CD14-positive monocyte (primary cell): ENCODE measurements around the gene TSPAN5. TPM values are rescaled to one million over a fixed set of nuclear protein-coding genes. Genes with fewer than 3 reads are reported as not detected.

Experiments used
- DNase-seq, 3 donors: peaks; one replicate each; pipeline ENCODE4 v3.0.0-alpha.2; 2011 to 2022
- H2AFZ ChIP-seq: 2 replicates; pipeline ENCODE4 v1.6.0; 2012; ENCODE audit warnings: mild to moderate bottlenecking, low read depth, low read length, inconsistent platforms; ENCODE audit not compliant: insufficient read depth, poor library complexity, severe bottlenecking
- H3K27ac ChIP-seq, 2 donors: 1 replicate in 1 of 2; 2 replicates in 1 of 2; pipeline ENCODE4 v1.5.1; 2012 to 2013; ENCODE audit warnings: low read length in 2 of 2, control low read depth in 1 of 2, inconsistent platforms in 1 of 2, low read depth in 1 of 2, mild to moderate bottlenecking in 1 of 2
- H3K27me3 ChIP-seq, 2 donors: one replicate each; pipeline versions ENCODE4 v1.6.0 to v1.6.1; 2011 to 2013; ENCODE audit warnings: low read length in 2 of 2; ENCODE audit not compliant: control insufficient read depth in 2 of 2, insufficient read depth in 2 of 2
- H3K36me3 ChIP-seq, 2 donors: replicated peaks in 1 of 2; 1 replicate in 1 of 2; 2 replicates in 1 of 2; pipeline versions ENCODE4 v1.5.1 to v1.6.1; 2012 to 2013; ENCODE audit warnings: low read length in 2 of 2, control low read depth in 1 of 2, inconsistent platforms in 1 of 2, mild to moderate bottlenecking in 1 of 2; ENCODE audit not compliant: insufficient read depth in 2 of 2, control insufficient read depth in 1 of 2
- H3K4me1 ChIP-seq, 2 donors: 1 replicate in 1 of 2; 2 replicates in 1 of 2; pipeline versions ENCODE4 v1.5.1 to v1.6.1; 2012 to 2013; ENCODE audit warnings: low read length in 2 of 2, control low read depth in 1 of 2, inconsistent platforms in 1 of 2, mild to moderate bottlenecking in 1 of 2, moderate library complexity in 1 of 2; ENCODE audit not compliant: insufficient read depth in 2 of 2, control insufficient read depth in 1 of 2
- H3K4me2 ChIP-seq: replicated peaks from 2 replicates; pipeline ENCODE3; 2012; ENCODE audit warnings: low read length, moderate library complexity, mild to moderate bottlenecking; ENCODE audit not compliant: poor library complexity, severe bottlenecking; ENCODE audit errors: extremely low read depth
- H3K4me3 ChIP-seq, 3 experiments: fragments of 200-600 bp in 1 of 3; sonication (generic) in 1 of 3; replicated peaks in 1 of 3; 1 replicate in 2 of 3; 2 replicates in 1 of 3; pipeline ENCODE4 v1.5.1; 2011 to 2013; ENCODE audit warnings: low read length in 3 of 3, mild to moderate bottlenecking in 3 of 3, control low read depth in 2 of 3, low read depth in 2 of 3, inconsistent platforms in 1 of 3, moderate library complexity in 1 of 3
- H3K79me2 ChIP-seq: 2 replicates; pipeline ENCODE4 v1.6.0; 2012; ENCODE audit warnings: mild to moderate bottlenecking, control low read depth, inconsistent platforms, low read length, moderate library complexity; ENCODE audit not compliant: insufficient read depth
- H3K9ac ChIP-seq: 2 replicates; pipeline ENCODE4 v1.6.0; 2017; ENCODE audit warnings: low read length, mild to moderate bottlenecking; ENCODE audit not compliant: insufficient read depth, poor library complexity, severe bottlenecking
- H3K9me3 ChIP-seq, 2 donors: replicated peaks in 1 of 2; 1 replicate in 1 of 2; 2 replicates in 1 of 2; pipeline versions ENCODE4 v1.5.1 to v1.6.1; 2012 to 2013; ENCODE audit warnings: low read length in 2 of 2, control low read depth in 1 of 2; ENCODE audit not compliant: control insufficient read depth in 1 of 2, insufficient read depth in 1 of 2
- H4K20me1 ChIP-seq: 2 replicates; pipeline ENCODE4 v1.6.0; 2012; ENCODE audit warnings: mild to moderate bottlenecking, low read length, control low read depth, moderate library complexity; ENCODE audit not compliant: insufficient read depth
- H3K27ac Mint-ChIP-seq, 7 donors: one replicate each; pipeline ENCODE4 v1.8.0; 2020; ENCODE audit warnings: mild to moderate bottlenecking in 7 of 7, mixed read lengths in 7 of 7, moderate library complexity in 6 of 7, inconsistent platforms in 2 of 7
- H3K27me3 Mint-ChIP-seq, 3 donors: one replicate each; pipeline ENCODE4 v1.8.0; 2021 to 2022; ENCODE audit warnings: low read depth in 3 of 3, mild to moderate bottlenecking in 3 of 3, mixed read lengths in 3 of 3, moderate library complexity in 3 of 3, inconsistent platforms in 1 of 3
- H3K36me3 Mint-ChIP-seq, 2 donors: one replicate each; pipeline ENCODE4 v1.8.0; 2020; ENCODE audit warnings: mixed read lengths in 2 of 2, inconsistent platforms in 1 of 2, mild to moderate bottlenecking in 1 of 2
- H3K4me1 Mint-ChIP-seq: one replicate; pipeline ENCODE4 v1.8.0; 2020; ENCODE audit warnings: mild to moderate bottlenecking, mixed read lengths
- H3K4me3 Mint-ChIP-seq, 2 donors: one replicate each; pipeline ENCODE4 v1.8.0; 2020; ENCODE audit warnings: mild to moderate bottlenecking in 2 of 2, mixed read lengths in 2 of 2, moderate library complexity in 1 of 2
- H3K9me3 Mint-ChIP-seq, 7 donors: one replicate each; pipeline ENCODE4 v1.8.0; 2020 to 2022; ENCODE audit warnings: mixed read lengths in 7 of 7, mild to moderate bottlenecking in 6 of 7, moderate library complexity in 6 of 7, inconsistent platforms in 2 of 7
- CTCF ChIP-seq: fragments of 200-600 bp; IDR thresholded peaks from one replicate; pipeline ENCODE4 v1.8.0; 2022; ENCODE audit warnings: antibody characterized with exemption, mild to moderate bottlenecking
- WGBS: methylation state at CpG from one replicate; pipeline ENCODE4 v1.1.5; 2013; ENCODE audit warnings: missing lambda C conversion rate; ENCODE audit not compliant: insufficient coverage; 5-methylcytosine and 5-hydroxymethylcytosine counted together
- intact Hi-C, 2 donors: fragments of 100-400 bp; cut with micrococcal nuclease; formaldehyde crosslinking; loops; one replicate each; pipeline versions ENCODE4 v1.15.0 to v1.15.1; 2023
- polyA plus RNA-seq, 3 donors: library from polyadenylated mRNA; depleted of rRNA in 1 of 3; unstranded in 2 of 3; stranded (reverse) in 1 of 3; fragments of 300-500 nt in 2 of 3; fragments of >200 nt in 1 of 3; fragmentation: Illumina TruSeq in 2 of 3; gene quantifications; 1 replicate in 2 of 3; 2 replicates in 1 of 3; pipeline ENCODE4 v1.2.3, GENCODE V29; 2012 to 2021

Gene TSPAN5
- polyA plus RNA-seq, 3 donors = 0.09 to 1.1 (median 0.13) TPM

GRCh38 chr4:98657531-98658286 lies 702 bp downstream of the TSPAN5 start:
- Mint-ChIP-seq H3K9me3 (peaks cover 0 to 6% (median 0%) of the 10 kb centered on the region in 7 donors), H3K4me3 (peak overlapping the region; percentile 80 to 99), H3K36me3 (peaks cover 0 to 3% of the 10 kb centered on the region in 2 donors), H3K27ac (peak overlapping the region in 1 of 7 donors; percentile 10), H3K27me3 (peaks cover 38 to 49% (median 46%) of the 10 kb centered on the region in 3 donors), H3K4me1 (peaks cover 25% of the 10 kb centered on the region)
- no peak overlapping the region for H3K27ac ChIP-seq
- intact Hi-C loops = no loop called here
- H3K79me2 ChIP-seq = no peaks in the 10 kb centered on the region
- H3K9me3 ChIP-seq = no peaks in the 10 kb centered on the region
- no peaks in the 10 kb centered on the region for H4K20me1 ChIP-seq
- DNase-seq = no peak
- TF ChIP-seq CTCF = no peak
- peaks cover 18 to 20% of the 10 kb centered on the region in 2 donors for H3K4me1 ChIP-seq
- no peak overlapping the region for H3K9ac ChIP-seq
- H3K27me3 ChIP-seq = peaks cover 28 to 41% of the 10 kb centered on the region in 2 donors
- WGBS = under 1% methylated on average over 45 of the region's 46 CpGs
- H2AFZ ChIP-seq = peak overlapping the region; percentile 87
- H3K4me3 ChIP-seq = peak overlapping the region; percentile 48 to 79 (median 49)
- no peaks in the 10 kb centered on the region for H3K36me3 ChIP-seq
- peak overlapping the region; percentile 96 for H3K4me2 ChIP-seq

GRCh38 chr4:98656886-98657285 lies 1.5 kb downstream of the TSPAN5 start:
- peaks cover 28 to 41% of the 10 kb centered on the region in 2 donors for H3K27me3 ChIP-seq
- DNase-seq = no peak
- H3K27ac ChIP-seq = no peak overlapping the region
- 55% methylated on average over 5 of the region's 6 CpGs for WGBS
- no peak overlapping the region for H3K9ac ChIP-seq
- peak overlapping the region; percentile 96 for H3K4me2 ChIP-seq
- Mint-ChIP-seq H3K4me1 (peaks cover 25% of the 10 kb centered on the region), H3K36me3 (peaks cover 0 to 3% of the 10 kb centered on the region in 2 donors), H3K27me3 (peaks cover 38 to 49% (median 44%) of the 10 kb centered on the region in 3 donors), H3K4me3 (peak overlapping the region in 1 of 2 donors; percentile 99), H3K27ac (no peak overlapping the region), H3K9me3 (peaks cover 0 to 6% (median 0%) of the 10 kb centered on the region in 7 donors)
- H3K9me3 ChIP-seq = no peaks in the 10 kb centered on the region
- H3K4me1 ChIP-seq = peaks cover 18 to 20% of the 10 kb centered on the region in 2 donors
- no peak overlapping the region for H2AFZ ChIP-seq
- peak overlapping the region in 1 of 3 experiments; percentile 79 for H3K4me3 ChIP-seq
- no peaks in the 10 kb centered on the region for H3K79me2 ChIP-seq
- H4K20me1 ChIP-seq = no peaks in the 10 kb centered on the region
- intact Hi-C loops = no loop called here
- H3K36me3 ChIP-seq = no peaks in the 10 kb centered on the region
- no peak for TF ChIP-seq CTCF
